Endometrial microvascular endothelial cells (primary cell): ENCODE results near the gene TRIO. TPM values are rescaled to one million over a fixed set of nuclear protein-coding genes. Genes with fewer than 3 reads are reported as not detected.
"Not testable (repeated sequence)": the region's sequence is repeated elsewhere in the genome, so short reads cannot be mapped to it uniquely, and the experiment has no call there.

Source experiments
- in situ Hi-C: cut with HindIII; loops from 2 replicates; pipeline ENCODE4 v1.10.0; 2017; ENCODE audit warnings: low sequenced_read_pairs, low pct_unique_long_range_greater_than_20kb; ENCODE audit errors: inconsistent ontology term
- total RNA-seq: library from RNA; depleted of rRNA; stranded (reverse); fragments of >200 nt; gene quantifications from one replicate; pipeline ENCODE4 v1.2.3, GENCODE V29; 2015; ENCODE audit errors: inconsistent ontology term

The TRIO gene
- total RNA-seq, 1 donor from 2014 or later: 97.2 TPM

DNA sequence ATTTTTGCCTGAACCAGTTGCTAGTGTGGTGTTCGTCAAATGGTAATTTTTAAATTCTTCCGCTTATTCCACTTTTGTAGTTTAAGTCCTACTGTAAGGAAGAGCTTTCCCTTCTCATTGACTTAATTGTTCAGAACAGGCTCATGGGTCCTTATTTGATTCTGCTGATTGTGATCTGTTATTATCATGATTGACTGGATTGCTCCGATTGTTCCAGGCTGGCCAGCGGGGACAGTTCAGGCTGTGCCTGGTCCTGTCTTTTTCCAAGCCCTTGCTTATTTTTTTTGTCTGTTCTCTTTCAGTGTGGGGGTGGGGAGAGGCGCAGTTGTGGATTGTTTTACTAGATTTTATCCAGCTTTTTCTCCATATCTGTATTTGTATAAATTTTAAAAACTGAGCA is 52.4 kb downstream of the TRIO start:
- in situ Hi-C loops: no loop called here

DNA sequence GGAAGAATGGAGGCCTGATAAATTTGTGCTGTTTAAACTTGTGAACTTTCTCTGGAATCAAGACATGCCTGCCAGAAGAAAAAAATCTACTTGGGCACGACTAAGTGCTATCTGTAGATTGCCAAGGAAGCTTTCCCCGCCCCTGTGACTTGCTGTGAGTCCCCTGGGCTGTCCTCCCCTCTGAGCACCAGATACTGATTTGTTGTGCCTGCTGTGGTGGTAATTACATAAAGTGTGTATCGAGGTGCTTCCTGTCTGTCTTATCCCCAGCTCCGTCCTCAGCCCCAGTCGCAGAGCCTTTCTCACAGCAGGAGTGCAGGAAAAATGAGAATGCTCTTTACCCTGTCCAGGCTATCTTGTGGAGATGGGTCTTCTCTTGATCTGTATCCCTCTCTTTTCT is 53.9 kb downstream of the TRIO start:
- in situ Hi-C loops: no loop called here

DNA sequence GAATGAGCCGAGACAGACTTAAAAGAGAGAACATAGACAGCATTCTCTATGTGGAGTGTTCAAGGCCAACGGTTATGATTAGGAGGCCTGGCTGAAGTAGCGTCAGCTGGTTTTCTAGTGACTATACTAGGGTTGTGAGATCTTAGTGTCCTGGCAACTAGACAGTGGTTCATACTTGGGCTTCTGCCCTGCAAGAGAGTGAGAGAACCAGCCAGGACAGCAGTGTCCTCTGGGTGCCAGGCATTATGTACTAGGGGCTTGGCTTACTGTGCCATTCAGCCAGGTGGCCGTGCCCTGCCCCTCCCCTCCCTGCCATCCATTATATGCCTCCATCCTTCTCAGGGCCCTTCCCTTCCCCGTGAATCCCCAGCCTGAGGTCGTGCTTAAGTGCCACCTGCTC is 56.8 kb downstream of the TRIO start:
- in situ Hi-C loops: no loop called here

DNA sequence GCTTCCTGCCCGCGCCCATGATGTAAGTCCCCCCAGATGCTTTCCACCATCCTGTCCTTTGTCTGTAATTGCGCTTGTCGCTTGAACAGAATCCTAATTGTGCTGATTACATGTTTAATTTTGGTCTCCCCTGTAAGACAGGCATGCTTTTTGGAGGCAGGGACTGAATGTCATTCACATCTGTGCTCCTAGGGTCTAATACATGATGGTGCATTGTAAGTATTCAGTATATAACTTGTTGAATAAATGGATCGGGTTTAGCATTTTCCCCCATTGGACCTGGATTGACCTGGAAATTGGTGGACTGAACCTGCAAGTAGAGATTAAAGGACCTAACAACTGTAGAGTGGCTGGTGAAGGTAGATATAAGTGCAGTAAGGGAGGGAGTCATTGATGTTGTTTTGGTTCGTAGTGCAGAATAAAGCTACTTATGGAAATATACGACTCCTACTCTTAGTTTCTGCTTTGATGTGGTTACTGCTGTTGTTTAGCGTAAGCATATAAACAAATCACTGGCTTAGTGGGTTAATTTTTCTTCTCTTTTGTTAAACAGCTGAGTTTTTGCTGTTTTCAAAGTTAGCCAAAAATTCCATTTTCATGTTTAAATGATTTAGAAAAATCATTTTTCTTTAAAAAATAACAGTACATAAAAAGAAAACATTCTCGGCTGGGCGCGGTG is 57.3 kb downstream of the TRIO start:
- in situ Hi-C loops: no loop called here

DNA sequence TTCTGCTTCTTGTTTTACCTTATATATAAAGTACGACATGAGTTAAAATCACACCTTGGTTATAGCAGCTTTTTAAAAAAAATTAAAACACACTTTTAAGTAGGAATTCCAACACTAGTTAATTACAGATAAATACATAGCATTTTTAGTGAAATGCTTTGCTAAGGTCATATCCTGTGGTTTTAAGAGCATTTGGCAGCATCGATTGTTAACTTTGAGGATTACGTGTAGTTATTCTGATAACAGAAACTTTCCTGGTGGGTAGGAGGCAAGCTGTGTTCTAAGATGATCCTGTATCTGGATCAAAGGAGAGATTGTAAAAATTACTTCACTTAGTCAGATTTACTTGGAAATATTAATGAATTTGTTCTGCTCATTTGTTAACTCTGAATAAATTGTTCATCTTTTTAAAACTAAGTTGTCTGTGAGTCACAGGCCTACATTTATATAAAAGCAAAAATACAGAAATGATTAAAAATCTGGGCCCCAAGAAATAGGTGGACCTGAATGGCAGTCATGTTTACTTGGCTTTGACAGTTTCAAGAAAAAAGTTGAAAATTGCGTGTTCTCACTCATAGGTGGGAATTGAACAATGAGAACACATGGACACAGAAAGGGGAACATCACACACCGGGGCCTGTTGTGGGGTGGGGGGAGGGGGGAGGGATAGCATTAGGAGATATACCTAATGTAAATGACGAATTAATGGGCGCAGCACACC is 58.3 kb downstream of the TRIO start:
- in situ Hi-C loops: no loop called here

DNA sequence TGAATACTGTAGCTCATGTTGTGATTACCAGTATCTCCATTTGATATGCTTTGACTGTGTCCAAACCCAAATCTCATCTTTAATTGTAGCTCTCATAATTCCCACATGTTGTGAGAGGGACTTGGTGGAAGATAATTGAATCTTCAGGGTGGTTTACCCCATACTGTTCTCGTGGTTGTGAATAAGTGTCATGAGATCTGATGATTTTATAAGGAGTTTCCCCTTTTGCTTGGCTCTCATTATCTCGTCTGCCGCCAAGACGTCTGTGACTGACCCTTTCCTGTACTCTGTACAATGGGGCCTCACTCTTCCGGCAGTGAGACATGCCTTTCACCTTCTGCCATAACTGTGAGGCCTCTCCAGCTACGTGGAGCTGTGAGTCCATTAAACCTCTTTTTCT is 59.3 kb downstream of the TRIO start:
- in situ Hi-C loops: no loop called here

DNA sequence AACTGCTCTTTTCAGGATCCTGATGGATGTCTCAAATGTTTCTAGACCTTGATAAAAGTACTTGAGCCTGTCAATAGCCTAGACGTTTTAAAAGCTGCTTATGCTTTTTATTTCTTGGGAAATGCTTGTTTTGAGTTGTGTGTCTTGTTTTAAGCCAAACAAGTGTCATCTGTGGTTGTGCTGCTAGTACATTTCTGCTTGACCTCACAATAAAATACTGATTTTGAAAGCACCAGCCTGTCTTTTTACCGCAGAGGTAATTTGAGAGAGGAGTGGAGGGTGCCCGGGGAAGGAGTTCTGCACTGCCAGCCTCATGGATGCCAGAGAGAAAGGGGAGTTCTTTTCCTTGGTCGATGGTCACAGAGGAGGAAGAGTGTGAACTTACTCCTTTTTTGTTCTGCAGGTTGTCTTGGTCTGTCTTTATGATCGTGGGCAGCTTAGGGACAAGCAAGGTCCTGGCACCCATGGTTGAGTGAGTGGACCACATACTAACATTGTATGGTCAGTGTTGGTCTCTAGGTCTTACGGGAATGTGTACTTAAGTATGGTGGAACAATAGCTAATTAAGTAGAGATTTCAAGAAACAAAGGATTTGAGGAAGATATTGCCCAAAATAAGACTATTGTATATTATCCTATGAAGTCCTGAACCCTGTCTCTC is 61.0 kb downstream of the TRIO start:
- in situ Hi-C loops: no loop called here

DNA sequence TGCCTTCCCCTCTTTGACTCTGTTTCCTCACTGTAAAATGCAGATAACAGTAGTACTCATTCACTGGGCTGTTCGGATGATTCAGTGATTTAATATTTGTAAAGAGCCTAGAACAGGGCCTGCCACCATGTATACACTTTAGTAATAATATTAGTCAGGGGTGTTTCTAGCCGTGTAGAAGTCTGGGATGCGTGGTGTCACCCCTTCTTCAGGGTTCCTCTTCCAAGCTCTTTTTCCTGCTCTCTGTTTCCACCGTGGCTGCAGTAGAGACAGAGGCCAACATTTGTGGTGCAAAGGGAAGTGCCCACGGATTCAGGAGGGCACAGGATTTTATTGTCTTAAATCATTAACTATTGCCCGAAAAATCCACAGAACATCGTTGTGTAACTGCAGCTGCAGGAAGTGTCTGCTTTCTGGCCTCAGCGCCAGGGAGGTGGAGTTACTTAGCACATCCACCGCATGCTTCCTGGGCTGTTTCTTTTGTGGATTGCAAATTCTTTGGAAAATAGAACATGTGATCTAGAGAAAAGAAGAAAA is 61.7 kb downstream of the TRIO start:
- in situ Hi-C loops: no loop called here

DNA sequence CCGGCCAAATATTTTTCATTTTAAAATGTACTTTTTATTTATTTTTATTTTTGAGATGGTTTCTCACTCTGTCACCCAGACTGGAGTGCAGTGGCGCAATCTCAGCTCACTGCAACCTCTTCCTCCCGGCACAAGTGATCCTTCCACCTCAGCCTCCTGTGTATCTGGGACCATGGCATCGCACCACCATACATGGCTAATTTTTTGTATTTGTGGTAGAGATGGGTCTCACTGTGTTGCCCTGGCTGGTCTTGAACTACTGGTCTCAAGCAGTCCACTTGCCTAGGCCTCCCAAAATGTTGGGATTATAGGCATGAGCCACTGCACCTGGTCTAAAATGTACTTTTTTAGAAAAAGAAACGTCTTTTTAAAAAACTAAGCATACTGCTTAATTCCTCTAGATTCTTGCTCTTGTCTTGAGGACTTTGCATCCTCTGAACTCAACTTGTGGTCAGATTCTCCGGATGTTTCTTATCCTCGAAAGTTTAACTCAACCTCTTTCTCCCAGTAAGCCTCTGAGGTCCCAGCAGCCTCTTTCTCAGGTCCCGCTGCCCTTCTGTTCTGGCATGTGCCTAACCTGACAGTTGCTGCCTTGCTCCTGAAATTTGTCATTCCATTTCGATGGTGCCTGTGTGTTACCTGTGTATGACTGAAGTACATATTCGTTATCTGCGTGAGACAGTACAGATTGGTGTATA is 63.0 kb downstream of the TRIO start:
- in situ Hi-C loops: no loop called here

DNA sequence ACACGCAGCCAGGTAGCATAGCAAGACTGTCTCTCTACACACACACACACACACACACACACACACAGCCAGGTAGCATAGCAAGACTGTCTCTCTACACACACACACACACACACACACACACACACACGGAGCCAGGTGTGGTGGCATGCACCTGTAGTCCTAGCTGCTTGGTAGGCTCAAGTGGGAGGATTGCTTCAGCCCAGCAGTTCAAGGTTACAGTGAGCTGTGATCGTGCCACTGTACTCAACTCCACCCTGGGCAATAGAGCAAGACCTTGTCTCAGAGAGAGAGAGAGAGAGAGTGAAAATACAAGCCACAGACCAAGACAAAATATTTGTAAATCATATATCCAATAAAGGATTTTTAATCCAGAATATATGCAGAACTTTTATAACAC is 64.3 kb downstream of the TRIO start:
- in situ Hi-C loops: not testable (repeated sequence)

DNA sequence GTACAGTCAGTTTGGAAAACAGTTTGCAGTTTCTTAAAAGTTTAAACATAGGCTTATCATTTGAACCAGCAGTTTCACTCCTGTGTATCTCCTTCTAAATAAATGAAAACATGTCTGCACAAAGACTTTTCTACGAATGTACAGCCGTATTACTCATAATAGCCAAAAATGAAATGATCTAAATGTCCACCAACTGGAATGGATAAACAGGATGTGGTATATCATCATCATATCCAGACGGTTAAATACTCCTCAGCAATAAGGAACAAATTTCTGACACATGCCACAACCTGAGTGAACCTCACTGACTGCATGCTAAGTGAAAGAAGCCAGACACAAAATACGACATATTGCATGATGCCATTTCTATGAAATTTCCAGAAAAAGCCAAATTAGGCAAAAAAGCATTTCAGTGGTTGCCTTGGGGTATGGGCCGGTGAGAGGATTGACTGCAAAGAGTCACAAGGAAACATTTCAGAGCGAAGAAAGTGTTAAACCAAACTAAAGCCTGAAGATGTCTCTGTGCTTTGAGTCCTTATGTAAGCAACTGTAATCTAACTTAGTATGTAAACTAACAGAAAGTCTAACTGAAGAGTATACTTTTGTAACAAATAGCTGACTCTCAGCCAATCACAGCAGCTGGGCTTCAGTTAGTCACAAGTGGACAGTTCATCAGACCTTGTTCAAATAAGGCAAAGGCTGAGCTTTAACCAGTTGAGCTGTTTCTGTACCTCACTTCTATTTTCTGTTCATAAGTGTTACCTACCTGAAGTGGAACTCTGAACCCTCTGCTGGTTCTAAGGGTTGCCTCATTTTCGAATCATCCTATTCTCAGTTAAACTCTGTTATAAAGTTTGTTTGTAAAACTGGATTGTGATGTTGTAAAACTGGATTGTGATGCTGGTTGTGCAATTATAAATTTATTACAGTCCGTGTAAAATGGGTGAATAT is 65.2 kb downstream of the TRIO start:
- in situ Hi-C loops: no loop called here

DNA sequence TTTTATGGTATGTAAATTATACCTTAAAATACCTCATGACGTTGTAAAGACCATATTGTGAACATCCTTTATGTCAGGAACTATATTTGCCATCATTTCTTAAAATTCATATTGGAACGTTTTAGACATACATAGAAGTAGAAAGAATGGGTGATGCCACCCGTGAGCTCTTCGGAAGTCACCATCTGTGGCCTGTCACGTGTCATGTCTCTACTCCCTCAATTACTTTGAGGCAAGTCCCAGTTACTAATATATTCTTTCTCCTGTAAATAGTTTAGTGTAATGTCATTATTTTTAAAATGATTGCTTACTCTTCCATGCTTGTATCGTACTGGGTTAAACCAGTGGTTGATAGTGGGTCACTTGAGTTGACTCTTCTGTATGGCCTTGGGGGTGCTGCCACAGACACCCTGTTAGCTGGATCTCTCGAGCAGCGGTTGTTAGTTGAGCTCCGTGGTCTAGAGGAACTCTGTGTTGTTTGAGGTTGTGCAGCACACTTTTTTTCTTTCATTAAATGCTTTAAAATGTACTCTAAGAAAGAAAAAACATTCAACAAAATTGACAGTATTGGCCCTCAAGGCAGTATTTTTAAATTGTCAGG is 66.2 kb downstream of the TRIO start:
- in situ Hi-C loops: no loop called here

DNA sequence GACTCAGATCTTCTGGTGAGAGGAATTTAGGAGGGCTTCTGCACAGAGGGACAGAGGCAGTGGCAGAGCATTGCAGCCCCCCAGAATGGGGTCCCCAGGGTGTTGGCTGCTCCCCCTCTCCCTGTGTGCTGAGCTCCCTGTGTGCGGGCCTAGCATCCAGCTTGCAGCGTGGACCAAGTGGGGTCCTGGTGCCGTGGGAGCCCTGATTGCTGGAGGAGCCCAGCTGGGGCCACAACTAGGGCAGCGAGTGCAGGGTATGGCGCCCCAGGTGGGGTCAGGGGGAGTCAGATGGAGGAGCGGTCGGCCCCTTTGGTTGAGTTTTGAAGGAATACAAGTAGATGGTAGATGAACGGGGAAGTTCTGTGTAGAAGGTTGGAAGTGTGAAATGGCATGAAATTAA is 66.7 kb downstream of the TRIO start:
- in situ Hi-C loops: no loop called here

DNA sequence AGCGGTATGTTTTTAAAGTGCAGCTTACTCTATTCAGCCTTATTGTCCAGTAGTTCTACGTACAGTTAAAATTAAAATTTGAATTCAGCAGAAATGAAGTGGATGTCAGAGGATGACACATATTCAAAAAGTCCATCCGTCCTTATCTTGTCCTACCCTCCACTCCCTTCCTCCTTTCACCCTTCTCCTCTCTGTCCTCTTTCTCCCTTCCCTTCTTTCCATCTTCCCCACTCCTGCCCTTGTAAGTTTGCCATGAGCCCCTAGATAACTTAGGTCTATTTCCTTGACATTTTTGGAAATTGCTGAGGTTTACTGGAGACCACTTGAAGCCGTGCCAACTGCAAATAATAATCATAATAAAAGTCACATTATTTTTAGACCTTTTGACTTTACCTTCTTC is 67.6 kb downstream of the TRIO start:
- in situ Hi-C loops: no loop called here

DNA sequence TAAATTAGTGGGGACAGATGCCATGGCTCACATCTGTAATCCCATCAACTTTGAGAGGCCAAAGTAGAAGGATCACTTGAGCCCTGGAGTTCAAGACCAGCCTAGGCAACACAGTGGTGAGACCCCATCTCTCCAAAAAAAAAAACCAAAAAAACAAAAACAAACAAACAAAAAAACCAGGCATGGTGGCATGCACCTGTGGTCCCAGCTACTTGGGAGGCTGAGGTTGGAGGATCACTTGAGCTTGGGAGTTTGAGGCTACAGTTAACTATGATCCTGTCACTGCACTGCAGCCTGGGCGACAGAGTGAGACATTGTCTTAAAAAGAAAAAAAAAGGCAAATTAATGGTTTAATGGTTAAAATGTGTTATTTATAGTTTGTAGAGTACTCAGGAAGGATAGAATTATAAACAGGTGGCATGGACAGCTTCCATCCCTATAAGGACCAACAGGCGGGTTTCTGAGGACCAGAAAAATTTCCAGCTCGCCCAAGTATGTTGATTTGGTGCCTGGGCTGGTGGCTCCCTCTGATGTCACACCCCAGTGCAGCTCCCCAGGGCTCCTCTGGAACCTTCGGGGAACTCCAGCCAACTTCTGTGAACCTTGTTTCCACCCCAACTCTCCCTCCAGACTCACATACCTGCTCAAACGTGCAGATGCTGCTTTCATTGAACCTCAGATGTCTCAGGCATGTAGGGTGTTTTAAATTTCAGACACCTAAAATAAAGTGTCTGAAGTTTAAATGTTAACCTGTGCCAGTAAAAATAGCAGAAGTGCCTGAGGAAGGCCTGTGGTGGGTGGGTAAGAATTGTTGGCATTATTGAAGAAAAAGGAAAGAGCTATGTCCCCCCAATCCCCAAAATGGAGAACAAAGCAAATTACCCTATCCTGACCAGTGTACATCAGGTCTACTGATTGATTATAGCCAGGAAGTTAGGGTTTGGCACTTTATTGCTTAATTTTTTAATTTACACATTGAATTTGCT is 69.0 kb downstream of the TRIO start:
- in situ Hi-C loops: no loop called here

DNA sequence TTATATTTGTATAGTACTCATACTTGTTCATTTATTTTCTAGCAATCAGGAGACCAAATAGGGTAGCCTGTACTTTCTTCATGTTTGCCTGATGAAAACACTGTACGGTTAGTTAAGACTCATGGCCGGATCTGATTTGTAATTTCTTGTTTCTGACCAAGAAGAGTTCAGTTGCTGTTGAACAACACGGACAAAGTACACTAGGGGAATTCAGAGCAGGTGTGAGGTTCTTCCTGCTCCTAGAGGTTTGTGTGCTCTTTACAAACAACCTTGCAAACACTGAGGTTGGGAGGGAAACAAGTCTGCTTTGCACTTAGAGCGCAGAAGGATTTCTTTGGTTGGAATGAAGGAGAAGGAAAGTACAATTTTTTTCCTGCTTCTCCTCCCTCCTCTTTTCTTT is 69.7 kb downstream of the TRIO start:
- in situ Hi-C loops: no loop called here

DNA sequence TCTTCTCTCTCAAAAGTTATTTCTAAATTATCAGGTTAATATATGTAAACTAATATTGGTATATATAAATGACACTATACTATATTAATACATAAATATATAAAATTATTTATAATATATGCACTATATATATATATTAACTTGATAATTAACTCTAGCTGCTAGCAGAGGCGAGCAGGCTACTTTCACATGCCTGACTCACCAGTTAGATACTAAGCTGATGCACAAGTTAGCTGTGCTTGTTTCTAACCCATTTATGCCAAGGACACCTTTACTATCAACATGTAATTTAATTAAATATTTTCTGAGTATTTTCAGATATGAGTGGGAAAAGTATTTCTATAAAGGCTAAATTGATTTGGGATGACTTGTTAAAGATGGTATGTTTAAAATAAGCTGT is 70.1 kb downstream of the TRIO start:
- in situ Hi-C loops: no loop called here
